Effector memory CD4-positive, alpha-beta T cell (primary cell): ENCODE results near the gene IL12RB2.

Source experiments
- DNase-seq, 3 donors: peaks; one replicate each; pipeline ENCODE4 v3.0.0-alpha.2; 2020
- H3K27ac ChIP-seq: 2 replicates; pipeline ENCODE4 v1.7.0; 2013; ENCODE audit warnings: mild to moderate bottlenecking, low read length, moderate library complexity; ENCODE audit not compliant: insufficient read depth, poor library complexity, severe bottlenecking
- H3K27me3 ChIP-seq: replicated peaks from 2 replicates; pipeline ENCODE4 v1.7.0; 2013; ENCODE audit warnings: mild to moderate bottlenecking, low read length; ENCODE audit not compliant: insufficient read depth, control insufficient read depth, poor library complexity, severe bottlenecking
- H3K36me3 ChIP-seq: 2 replicates; pipeline ENCODE4 v1.7.0; 2013; ENCODE audit warnings: mild to moderate bottlenecking, low read length, moderate library complexity; ENCODE audit not compliant: control insufficient read depth, insufficient read depth
- H3K4me1 ChIP-seq: 2 replicates; pipeline ENCODE4 v1.7.0; 2013; ENCODE audit warnings: low read length, mild to moderate bottlenecking; ENCODE audit not compliant: control insufficient read depth, insufficient read depth, poor library complexity, severe bottlenecking
- H3K4me3 ChIP-seq: 2 replicates; pipeline ENCODE4 v1.7.0; 2013; ENCODE audit warnings: low read length, low read depth, mild to moderate bottlenecking; ENCODE audit not compliant: insufficient read depth, poor library complexity, severe bottlenecking
- H3K9me3 ChIP-seq: 2 replicates; pipeline ENCODE4 v1.7.0; 2013; ENCODE audit warnings: mild to moderate bottlenecking, low read length, moderate library complexity; ENCODE audit not compliant: control insufficient read depth

Gene IL12RB2

GRCh38 chr1:67345556-67345955 lies 37.9 kb downstream of the IL12RB2 start:
- Histone ChIP-seq H3K36me3 (no peaks in the 10 kb centered on the region), H3K27ac (no peak overlapping the region), H3K9me3 (no peaks in the 10 kb centered on the region), H3K4me1 (no peaks in the 10 kb centered on the region), H3K27me3 (no peaks in the 10 kb centered on the region), H3K4me3 (no peak overlapping the region)
- no peak for DNase-seq

DNA sequence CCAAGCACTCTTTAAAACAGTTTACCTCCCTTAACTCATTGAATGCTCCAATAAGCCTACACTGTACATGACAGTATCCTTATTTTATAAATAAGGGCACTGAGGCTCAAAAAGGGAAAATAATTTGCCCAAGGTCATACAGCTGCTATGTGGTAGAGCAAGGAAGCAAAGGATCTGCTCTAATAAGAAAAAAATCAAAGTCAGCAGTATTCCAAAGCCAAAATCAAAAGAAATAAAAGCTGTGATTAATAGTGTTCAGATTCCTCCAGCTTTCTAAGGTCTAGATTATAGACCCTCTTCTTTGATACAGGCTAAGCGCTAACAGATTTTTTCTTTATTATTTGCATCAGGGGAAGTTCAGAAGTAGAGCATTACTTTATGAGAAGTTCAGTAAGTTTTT lies 39.3 kb downstream of the IL12RB2 start:
- Histone ChIP-seq H3K4me1 (no peaks in the 10 kb centered on the region), H3K9me3 (no peaks in the 10 kb centered on the region), H3K27ac (no peak overlapping the region), H3K36me3 (no peaks in the 10 kb centered on the region), H3K4me3 (no peak overlapping the region), H3K27me3 (no peaks in the 10 kb centered on the region)
- no peak for DNase-seq

- Histone ChIP-seq H3K4me3 (no peak overlapping the region), H3K27ac (no peak overlapping the region), H3K36me3 (no peaks in the 10 kb centered on the region), H3K9me3 (no peaks in the 10 kb centered on the region), H3K27me3 (no peaks in the 10 kb centered on the region), H3K4me1 (no peaks in the 10 kb centered on the region)
- no peak for DNase-seq
Measured at GRCh38 chr1:67347688-67348472, 40.2 kb downstream of the IL12RB2 start.

DNA sequence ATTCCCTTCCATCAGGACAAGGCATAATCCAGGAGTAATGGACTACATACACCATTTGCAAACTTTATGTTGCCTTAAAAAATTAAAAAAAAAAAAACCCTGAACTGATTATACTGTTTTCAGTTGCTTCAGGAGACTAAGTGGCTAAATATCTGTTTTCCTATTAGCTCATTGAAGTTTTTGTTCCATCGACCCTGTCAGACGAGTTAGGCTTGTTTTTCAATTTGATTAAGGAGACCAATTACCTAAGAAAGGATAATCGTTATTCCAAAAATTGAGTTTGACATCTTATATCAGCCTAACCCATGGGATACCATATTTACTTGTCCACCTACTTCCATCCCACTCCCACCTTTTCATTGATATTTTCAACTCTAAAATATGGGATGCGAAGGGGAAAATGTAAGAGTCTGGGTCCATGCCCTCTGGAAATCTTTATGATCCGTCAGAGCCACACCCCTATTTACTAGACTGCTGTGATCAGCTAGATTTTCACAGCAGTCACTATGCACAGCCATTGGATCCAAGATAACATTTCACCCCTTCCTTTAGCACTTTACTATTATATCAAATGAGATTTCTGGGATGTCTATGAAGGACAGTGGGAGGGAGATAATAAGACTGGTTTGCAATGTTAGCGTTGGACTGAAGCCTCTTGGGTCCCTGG lies 41.0 kb downstream of the IL12RB2 start:
- Histone ChIP-seq H3K4me3 (no peak overlapping the region), H3K4me1 (no peaks in the 10 kb centered on the region), H3K27me3 (no peaks in the 10 kb centered on the region), H3K9me3 (no peaks in the 10 kb centered on the region), H3K27ac (no peak overlapping the region), H3K36me3 (no peaks in the 10 kb centered on the region)
- no peak for DNase-seq

GRCh38 chr1:67350783-67351182 lies 43.1 kb downstream of the IL12RB2 start:
- H3K36me3 ChIP-seq = no peaks in the 10 kb centered on the region
- DNase-seq = no peak
- no peaks in the 10 kb centered on the region for H3K4me1 ChIP-seq
- no peak overlapping the region for H3K4me3 ChIP-seq
- no peaks in the 10 kb centered on the region for H3K9me3 ChIP-seq
- H3K27me3 ChIP-seq = no peaks in the 10 kb centered on the region
- H3K27ac ChIP-seq = no peak overlapping the region

GRCh38 chr1:67352211-67352610 lies 44.5 kb downstream of the IL12RB2 start:
- no peak for DNase-seq
- no peaks in the 10 kb centered on the region for H3K4me1 ChIP-seq
- no peaks in the 10 kb centered on the region for H3K36me3 ChIP-seq
- H3K27ac ChIP-seq = no peak overlapping the region
- no peaks in the 10 kb centered on the region for H3K9me3 ChIP-seq
- no peak overlapping the region for H3K4me3 ChIP-seq
- no peaks in the 10 kb centered on the region for H3K27me3 ChIP-seq

DNA sequence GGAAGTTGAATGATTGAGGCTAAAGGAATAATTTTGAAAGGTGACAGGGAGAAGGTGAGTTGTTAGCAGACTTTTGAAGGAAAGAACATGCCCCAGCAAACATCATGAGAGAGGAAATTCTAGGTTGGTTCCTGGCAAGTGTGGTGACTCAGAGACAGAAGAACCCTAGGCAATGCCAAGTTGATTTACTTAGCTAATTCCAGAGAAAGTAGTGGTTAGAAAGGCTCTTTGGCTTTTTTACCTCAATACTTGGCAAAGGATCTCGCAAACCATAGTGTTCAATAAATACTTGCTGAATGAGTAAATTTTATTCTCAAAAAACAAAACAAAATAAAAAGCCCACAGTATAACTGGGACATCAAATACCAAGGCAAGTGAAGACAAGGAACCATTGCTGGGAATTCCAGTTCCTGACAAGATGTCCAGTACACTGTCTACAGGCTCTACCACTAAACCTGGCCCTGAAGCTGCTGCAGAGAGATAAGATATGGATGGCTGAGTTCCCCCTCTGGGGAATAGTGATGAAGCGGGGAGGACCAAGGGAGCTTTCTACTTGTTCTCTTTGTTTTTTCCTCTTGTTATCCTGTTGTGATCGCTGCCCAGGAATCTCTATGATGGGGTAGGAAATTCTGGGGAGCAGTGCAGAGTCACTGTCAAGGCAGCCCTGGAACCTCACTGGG lies 48.2 kb downstream of the IL12RB2 start:
- H3K36me3 ChIP-seq = no peaks in the 10 kb centered on the region
- no peak overlapping the region for H3K27ac ChIP-seq
- DNase-seq = no peak
- no peaks in the 10 kb centered on the region for H3K4me1 ChIP-seq
- H3K4me3 ChIP-seq = no peak overlapping the region
- no peaks in the 10 kb centered on the region for H3K9me3 ChIP-seq
- H3K27me3 ChIP-seq = no peaks in the 10 kb centered on the region

DNA sequence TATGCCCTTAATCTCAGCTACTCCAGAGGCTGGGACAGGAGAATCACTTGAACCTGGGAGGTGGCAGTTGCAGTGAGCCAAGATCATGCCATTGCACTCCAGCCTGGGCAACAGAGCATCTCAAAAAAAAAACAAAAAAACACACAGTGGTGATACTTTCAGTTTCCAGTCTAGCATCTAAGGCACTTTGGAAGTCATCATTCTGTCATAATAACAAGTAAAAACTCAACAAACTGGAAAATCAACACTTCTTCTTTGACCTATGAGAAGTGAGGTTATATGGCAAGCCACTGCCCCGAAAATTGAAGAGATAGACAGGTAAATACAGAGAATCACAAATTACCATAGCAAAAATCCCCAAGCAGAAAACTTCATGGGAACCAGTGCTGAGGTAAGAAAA lies 51.9 kb downstream of the IL12RB2 start:
- Histone ChIP-seq H3K4me1 (no peaks in the 10 kb centered on the region), H3K27ac (no peak overlapping the region), H3K27me3 (no peaks in the 10 kb centered on the region), H3K36me3 (no peaks in the 10 kb centered on the region), H3K4me3 (no peak overlapping the region), H3K9me3 (no peaks in the 10 kb centered on the region)
- no peak for DNase-seq

DNA sequence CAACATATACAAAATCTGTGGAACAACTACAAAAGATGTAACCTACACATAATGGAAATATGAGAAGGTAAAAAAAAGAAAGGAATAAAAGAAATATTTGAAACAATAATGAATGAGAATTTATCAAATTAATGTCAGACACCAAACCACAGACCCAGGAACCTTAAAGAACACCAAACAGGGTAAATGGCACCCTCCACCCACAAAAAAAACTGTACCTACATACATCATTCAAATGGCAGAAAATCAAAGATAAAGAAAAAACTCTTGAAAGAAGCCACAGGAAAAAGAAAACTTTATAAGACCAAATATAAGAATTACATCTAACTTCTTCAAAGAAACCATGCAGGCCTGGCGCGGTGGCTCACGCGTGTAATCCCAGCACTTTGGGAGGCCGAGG lies 54.0 kb downstream of the IL12RB2 start:
- H3K27ac ChIP-seq = no peak overlapping the region
- no peaks in the 10 kb centered on the region for H3K27me3 ChIP-seq
- no peaks in the 10 kb centered on the region for H3K4me1 ChIP-seq
- no peak overlapping the region for H3K4me3 ChIP-seq
- no peaks in the 10 kb centered on the region for H3K9me3 ChIP-seq
- DNase-seq = no peak
- no peaks in the 10 kb centered on the region for H3K36me3 ChIP-seq
